BJ (cell line): ENCODE data around the gene SPATA2. TPM values are rescaled to one million over a fixed set of nuclear protein-coding genes. Genes with fewer than 3 reads are reported as not detected.
"Not testable (repeated sequence)": the region's sequence is repeated elsewhere in the genome, so short reads cannot be mapped to it uniquely, and the experiment has no call there.

Experiments used
- CTCF ChIA-PET: fragments of 350-600 bp; formaldehyde crosslinking; extraction: SDS; loops from one replicate; lab custom pipeline; 2021; ENCODE audit warnings: antibody characterized with exemption, inconsistent platforms; lab: Yijun Ruan, JAX
- POLR2A ChIA-PET: fragments of 300-600 bp; sonication (Branson Sonifier 250); formaldehyde crosslinking; extraction: SDS; loops from one replicate; lab custom pipeline; 2021; ENCODE audit warnings: antibody characterized with exemption; lab: Charles Lee
- DNase-seq: peaks from one replicate; pipeline ENCODE4 v3.0.0-alpha.2; 2011; ENCODE audit warnings: low read depth
- H3K27me3 ChIP-seq: 2 replicates; pipeline ENCODE4 v1.6.0; 2011; ENCODE audit warnings: low read length; ENCODE audit not compliant: control insufficient read depth, insufficient read depth
- H3K36me3 ChIP-seq: 2 replicates; pipeline ENCODE4 v1.5.1; 2011; ENCODE audit warnings: low read length; ENCODE audit not compliant: control insufficient read depth, insufficient read depth
- H3K4me3 ChIP-seq: 2 replicates; pipeline ENCODE4 v1.5.1; 2011; ENCODE audit warnings: low read depth, mild to moderate bottlenecking, control low read depth, low read length
- polyA plus RNA-seq: library from polyadenylated mRNA; depleted of rRNA; stranded (reverse); fragments of >200 nt; gene quantifications from 2 replicates; pipeline ENCODE4 v1.2.3, GENCODE V29; 2011
- TF ChIP-seq, protein P1 (sequence below): IDR thresholded peaks from 2 replicates; pipeline ENCODE4 v1.5.1; 2011; ENCODE audit warnings: low read depth, mild to moderate bottlenecking, control low read depth, inconsistent platforms, low read length, moderate library complexity; ENCODE audit not compliant: insufficient read depth

SPATA2 gene
- polyA plus RNA-seq, 1 experiment = 5.7 TPM

DNA sequence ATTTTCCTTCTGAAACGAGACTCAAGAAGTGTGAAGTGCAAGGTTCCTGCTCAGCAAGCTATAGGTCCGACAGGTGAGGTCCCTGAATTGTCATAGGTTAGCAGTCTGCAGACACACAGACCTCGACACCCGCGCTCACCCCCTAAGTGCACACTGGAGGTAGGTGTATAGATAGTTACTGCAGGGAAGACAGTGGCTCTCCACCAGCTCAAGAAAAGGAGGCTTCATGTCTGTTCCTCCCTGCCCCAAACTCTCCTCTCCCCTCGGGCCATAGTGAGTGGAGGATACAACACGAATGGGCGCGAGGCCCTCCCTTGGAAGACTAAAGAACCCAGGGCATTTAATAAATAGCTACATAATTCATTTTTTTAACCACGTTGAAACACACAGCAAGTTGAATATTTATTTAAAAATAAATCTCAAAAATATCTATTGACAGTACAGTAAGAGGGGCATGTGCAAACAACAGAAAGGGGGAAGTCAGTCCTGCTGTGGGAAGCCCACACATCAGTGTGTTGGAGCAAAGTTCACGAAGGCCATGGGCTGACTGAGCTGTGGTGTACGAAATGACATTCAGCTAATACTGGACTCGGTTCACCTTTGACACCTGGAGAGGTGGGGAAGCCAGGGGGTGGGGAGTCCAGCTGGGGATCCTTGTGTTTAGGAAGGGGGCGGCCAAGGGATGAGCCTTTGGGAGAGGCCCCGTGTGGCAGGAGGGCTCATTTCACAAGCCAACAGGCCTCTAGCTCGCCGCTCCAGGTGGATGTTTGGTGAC is 10.7 kb downstream of the SPATA2 start:
- Histone ChIP-seq H3K27me3 (no peaks in the 10 kb centered on the region), H3K4me3 (no peak overlapping the region), H3K36me3 (peaks cover 31% of the 10 kb centered on the region)
- ChIA-PET CTCF (interaction anchor here (0.9 to 1.4 kb wide), 3 partner anchors 16 to 570 kb away, joined by 3 to 4 read pairs (median 3); no protein-coding TSS in a partner anchor), POLR2A (no interaction called here)
- TF ChIP-seq, protein P1, sequence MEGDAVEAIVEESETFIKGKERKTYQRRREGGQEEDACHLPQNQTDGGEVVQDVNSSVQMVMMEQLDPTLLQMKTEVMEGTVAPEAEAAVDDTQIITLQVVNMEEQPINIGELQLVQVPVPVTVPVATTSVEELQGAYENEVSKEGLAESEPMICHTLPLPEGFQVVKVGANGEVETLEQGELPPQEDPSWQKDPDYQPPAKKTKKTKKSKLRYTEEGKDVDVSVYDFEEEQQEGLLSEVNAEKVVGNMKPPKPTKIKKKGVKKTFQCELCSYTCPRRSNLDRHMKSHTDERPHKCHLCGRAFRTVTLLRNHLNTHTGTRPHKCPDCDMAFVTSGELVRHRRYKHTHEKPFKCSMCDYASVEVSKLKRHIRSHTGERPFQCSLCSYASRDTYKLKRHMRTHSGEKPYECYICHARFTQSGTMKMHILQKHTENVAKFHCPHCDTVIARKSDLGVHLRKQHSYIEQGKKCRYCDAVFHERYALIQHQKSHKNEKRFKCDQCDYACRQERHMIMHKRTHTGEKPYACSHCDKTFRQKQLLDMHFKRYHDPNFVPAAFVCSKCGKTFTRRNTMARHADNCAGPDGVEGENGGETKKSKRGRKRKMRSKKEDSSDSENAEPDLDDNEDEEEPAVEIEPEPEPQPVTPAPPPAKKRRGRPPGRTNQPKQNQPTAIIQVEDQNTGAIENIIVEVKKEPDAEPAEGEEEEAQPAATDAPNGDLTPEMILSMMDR = no peak
- no peak for DNase-seq

DNA sequence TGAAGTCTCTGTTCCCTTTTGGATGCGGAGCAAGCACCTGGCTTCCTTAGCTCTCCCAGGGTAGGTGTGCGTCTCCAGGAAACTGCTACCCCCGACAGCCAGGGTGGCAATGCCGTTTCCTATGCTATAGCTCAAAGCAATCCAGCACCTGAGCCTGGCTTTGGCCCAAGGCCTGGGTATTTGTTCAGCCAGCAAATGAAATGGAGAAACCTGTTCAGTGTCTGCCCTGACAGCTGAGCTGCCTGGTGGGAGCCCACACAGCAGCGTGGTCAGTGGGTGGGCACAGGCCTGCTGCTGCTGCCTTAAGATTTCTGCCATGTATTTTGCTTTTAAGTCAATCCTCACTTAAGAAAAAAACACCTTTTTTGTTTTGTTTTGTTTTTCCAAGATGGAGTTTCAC is 13.7 kb downstream of the SPATA2 start:
- DNase-seq = no peak
- H3K27me3 ChIP-seq = no peaks in the 10 kb centered on the region
- H3K4me3 ChIP-seq = no peak overlapping the region
- TF ChIP-seq, protein P1 = no peak
- peaks cover 16% of the 10 kb centered on the region for H3K36me3 ChIP-seq
- ChIA-PET CTCF (interaction anchor here (1.2 to 2.9 kb wide), 3 partner anchors 9 to 13 kb away, joined by 3 to 24 read pairs (median 5); partner anchors contain the start of gene SPATA2), POLR2A (no interaction called here)

DNA sequence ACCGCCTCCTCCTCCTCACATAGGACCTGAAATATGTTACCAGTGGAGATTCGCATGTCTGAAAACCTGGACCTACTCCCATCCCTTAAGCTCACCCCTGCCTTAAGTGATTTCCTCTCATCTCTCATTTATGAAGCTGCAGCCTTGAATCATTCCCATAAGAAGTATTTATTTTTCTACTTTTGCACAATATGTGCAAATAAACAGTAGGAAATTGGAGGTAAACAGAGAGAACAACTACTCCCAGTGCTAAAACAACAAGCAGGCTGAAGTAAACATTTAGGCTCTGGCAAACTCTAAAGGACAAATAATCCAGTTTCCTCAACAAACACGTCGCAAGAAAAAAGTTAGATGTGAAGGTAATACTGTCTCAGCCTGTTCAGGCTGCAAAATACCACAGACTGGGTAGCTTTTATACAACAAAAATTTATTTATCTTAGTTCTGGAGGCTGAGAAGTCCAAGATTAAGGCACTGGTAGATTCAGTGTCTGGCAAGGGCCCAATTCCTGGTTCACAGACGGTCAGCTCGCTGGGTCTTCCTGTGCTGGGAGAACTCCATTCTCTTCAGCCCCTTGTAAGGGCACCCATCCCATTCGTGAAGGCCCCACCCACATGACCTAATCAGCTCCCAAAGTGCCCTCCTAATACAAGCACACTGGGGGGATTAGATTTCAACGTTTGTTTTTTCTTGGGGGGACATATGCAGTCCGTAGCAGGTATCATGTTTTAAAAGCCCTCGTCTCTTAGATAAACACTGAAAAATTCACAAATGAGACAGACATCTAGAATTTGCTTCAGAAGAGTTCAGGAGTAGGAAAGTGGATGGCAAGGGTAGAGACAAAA is 15.6 kb downstream of the SPATA2 start:
- POLR2A ChIA-PET = no interaction called here
- CTCF ChIA-PET = interaction anchor here (0.6 to 2.9 kb wide), 2 partner anchors 11 to 54 kb away, joined by 3 to 24 read pairs; no protein-coding TSS in a partner anchor
- Histone ChIP-seq H3K4me3 (no peak overlapping the region), H3K27me3 (no peaks in the 10 kb centered on the region), H3K36me3 (peaks cover under 1% of the 10 kb centered on the region; the same call in 1 of the 2 replicates)
- TF ChIP-seq, protein P1 = no peak
- DNase-seq = no peak

DNA sequence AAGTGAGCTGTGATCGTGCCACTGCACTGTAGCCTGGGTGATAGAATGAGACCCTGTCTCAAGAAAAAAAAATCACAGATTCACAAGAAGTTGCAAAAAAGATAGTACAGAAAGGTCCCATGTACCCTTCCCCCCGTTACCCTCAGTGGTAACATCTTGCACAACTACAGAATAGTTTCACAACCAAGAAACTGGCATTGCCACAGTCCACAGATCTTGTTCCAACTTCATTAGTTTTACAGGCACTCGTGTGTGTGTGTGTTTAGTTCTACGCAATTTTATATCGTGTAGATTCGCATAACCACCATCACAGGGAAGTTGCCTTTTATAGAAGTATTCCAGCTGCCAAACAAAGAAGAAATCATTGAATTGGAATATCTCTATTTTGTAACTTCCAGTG is 19.1 kb downstream of the SPATA2 start:
- TF ChIP-seq, protein P1 = no peak
- POLR2A ChIA-PET = no interaction called here
- CTCF ChIA-PET = interaction anchor here (2.0 kb wide), 1 partner anchor 9 kb away, joined by 17 read pairs; no protein-coding TSS in a partner anchor
- H3K4me3 ChIP-seq = no peak overlapping the region
- H3K36me3 ChIP-seq = no peaks in the 10 kb centered on the region
- H3K27me3 ChIP-seq = no peaks in the 10 kb centered on the region
- DNase-seq = no peak

DNA sequence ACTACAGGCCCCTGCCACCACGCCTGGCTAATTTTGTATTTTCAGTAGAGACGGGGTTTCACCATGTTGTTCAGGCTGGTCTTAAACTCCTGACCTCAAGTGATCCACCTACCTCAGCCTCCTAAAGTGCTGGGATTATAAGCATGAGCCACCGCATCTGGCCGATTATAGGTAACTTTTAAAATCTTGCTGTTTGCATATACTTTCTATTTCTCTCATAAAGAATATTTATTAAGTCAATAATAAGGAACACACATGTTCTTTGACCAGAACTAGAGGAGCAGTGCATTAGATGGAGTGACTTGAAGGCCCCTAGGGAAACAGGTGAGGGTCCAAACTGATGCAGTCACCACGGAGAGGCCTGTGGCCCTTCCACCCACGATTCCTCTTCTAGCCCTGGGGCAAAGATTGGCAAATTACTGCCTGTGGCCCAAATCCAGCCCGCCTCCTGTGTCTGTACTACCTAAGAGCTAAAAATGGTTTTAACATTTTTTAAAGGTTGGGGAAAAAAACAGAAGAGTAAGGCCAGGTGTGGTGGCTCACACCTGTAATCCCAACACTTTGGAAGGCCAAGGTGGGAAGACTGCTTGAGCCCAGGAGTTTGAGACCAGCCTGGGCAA is 19.7 kb downstream of the SPATA2 start:
- H3K4me3 ChIP-seq, H3K27me3 ChIP-seq, H3K36me3 ChIP-seq, DNase-seq, POLR2A ChIA-PET: not testable (repeated sequence)
- CTCF ChIA-PET = interaction anchor here (2.0 kb wide), 1 partner anchor 8 kb away, joined by 17 read pairs; no protein-coding TSS in a partner anchor
